GM21528 (cell line): Measurements from ENCODE around the gene MCFD2.

Experiments
- ATAC-seq: cut with Tn5 transposase; IDR thresholded peaks from one replicate; pipeline ENCODE4 v1.9.1; 2021; ENCODE audit warnings: mild to moderate bottlenecking, moderate library complexity; ENCODE audit not compliant: unreplicated experiment, low FRiP score

Gene MCFD2

DNA sequence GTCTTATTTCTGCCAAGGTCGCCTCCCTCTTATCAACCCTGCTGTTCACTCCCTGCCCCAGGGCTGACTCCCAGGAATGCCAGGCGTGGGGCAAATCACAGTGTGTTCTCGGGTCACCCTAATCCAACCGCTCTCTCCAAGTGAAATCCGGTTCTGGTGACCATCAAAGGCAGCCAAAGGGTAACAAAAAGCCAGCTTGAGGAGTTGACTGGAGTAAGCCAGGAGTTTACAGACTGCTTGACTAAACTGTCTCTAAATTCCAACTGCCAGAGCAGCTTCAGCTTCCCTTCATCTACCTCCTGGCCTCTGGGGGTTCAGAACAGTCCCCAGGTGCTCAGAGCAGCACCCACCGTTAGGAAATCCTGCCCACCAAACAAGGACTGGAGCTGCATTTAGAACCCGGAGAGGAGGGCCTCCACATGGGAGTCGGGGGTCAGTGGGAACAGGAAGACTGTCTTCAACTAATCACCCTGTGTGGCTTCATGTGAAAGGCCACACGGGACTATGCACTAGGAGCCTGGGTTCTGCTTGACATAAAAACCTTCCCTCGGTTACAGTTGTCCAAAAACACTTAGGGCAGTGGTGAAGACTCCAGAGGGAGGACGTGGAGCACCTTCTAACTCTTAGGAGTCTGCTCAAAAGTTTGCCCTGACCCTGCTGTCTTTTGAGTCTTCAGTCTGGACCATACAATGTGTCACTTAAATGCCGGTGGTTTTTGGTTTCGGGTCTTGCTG lies 24.2 kb upstream of the MCFD2 start:
- ATAC-seq = no peak

DNA sequence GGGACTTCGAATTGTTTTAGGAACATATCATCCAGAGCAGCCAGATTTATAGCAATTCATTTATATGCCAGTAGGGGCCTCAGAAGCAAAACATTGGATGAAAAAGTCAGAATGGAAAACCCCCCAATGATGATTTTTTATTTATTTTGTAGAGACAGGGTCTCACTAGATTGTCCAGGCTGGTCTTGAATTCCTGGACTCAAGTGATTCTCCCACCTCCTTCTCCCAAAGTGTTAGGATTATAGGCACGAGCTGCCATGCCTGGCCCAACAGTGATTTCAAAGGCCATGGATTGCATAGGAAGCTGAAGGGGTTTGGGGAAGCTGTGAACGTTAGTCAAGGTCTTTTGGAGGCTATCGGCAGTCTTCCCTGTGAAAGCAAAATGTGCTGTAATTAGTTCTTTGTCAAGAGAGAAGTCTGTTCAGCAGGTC lies 21.9 kb upstream of the MCFD2 start:
- ATAC-seq = no peak

DNA sequence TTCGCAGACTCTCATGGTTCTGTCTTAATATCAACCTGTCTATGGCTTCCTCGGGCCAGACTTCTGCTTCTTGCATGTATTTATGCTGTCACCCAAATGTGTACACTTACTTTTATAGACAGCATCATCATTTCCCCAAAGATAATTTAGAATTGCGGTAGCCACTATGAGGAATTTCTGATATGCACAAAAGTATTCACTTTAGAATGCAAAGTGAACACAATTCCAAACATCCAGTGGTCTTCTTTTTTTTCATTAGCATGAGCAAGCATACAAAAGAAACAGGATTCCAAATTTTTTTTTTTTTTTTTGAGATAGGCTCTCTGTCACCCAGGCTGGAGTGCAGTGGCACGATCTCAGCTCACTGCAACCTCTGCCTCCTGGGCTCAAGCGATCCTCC lies 21.0 kb upstream of the MCFD2 start:
- no peak for ATAC-seq

DNA sequence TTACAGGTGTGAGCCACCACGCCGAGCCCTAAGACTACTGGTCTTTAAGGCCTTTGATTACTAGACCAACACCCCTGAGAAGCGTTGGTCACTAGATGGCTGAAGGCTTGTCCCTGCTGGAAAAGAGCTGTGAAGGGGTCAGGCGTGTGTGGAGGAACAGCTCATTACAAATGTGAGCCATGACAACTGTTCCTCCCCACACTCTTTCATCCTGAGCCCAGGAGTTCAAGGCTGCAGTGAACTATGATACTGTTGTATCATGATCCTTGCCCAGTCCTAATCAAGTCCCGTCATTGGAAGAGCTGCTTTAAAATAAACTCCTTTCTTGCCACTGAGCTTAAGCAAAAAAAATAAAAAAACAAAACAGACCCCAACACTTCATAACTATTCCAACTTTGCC lies 19.5 kb upstream of the MCFD2 start:
- no peak for ATAC-seq

DNA sequence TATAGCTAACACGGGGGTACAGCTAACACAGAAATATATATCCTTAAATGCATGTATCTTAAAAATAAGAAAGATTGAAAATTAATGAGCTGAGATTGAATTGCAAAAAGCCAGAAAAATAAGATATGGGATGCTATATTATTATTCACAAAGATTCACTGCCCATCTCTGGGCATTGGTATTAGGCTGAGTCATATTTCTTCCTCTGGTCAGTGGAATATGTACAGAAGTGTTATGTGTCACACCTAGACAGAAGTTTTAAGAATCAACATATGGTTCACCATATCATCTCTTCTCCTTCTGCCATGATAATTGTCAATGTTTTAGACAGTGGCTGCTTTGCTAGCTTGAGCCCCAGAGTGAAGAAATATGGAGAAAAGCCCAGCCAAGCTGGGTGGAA lies 14.0 kb upstream of the MCFD2 start:
- ATAC-seq = no peak

DNA sequence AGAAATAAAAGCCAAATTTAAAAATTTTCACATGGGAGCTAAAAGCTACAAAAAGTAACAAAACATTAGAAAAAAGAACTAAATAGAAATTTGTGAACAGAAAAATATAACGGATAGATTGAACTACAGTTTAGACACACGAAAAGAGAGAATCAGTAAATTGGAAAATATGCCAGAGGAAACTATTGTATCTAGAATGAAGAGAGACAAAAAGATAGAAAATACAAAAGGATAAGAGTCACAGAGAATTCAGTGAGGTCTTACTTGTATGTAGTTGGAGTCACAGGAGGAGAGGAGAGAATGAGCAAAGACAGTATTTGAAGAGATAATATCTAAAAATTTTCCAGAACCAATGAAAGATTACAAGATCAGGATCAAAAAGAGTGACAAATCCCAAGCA lies 11.3 kb upstream of the MCFD2 start:
- no peak for ATAC-seq

DNA sequence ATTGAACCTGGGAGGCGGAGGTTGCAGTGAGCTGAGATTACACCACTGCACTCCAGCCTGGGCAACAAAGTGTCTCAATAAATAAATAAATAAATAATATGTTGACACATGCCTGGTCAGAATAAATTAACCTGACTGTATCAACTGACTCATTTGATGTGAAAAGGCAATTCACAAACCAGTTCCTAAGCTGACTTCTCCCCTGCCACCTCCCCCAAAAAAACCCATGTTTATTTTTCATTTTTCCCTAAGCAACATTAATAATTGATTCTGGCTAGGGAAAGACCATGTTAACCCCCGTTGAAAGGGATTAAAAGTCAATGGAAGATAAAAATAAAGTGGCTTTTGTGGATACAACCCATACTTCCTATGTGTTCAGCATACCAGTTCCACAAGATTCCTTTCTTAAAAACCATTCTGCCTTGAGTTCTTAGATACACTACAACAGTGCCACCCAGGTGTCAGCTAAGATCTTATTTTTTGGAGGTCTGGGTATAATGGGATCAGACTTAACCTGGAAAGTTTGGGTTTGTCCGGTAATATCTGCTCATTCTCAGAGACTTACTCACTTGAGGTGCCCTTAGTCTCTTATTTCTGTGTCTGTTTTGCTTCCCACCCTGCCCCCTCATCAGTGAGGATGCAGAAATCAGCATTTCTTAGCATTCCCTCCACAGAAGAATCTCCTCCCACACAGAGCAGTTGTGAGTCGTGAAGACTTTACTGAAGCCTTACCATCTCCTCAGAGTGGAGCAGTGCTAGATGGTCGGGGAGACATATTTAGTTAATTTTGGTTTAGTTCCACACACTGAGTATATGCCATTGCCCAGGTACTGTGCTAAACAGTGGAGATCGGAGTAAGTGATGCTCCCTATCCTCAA lies 10.1 kb upstream of the MCFD2 start:
- ATAC-seq = no peak

DNA sequence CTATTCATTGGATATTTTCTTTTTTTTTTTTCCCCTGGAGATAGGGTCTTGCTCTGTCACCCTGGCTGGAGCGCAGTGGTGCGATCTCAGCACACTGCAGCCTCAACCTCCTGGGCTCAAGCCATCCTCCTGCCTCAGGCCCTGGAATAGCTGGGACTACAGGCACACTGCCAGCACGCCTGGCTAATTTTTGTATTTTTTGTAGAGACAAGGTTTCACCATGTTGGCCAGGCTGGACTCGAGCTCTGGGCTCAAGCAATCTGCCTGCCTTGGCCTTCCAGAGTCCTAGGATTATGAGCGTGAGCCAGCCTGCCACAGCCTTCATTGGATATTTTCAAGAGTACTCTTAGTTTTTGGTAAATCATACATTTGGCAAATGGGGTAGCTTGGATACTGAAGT lies 9.0 kb upstream of the MCFD2 start:
- no peak for ATAC-seq

DNA sequence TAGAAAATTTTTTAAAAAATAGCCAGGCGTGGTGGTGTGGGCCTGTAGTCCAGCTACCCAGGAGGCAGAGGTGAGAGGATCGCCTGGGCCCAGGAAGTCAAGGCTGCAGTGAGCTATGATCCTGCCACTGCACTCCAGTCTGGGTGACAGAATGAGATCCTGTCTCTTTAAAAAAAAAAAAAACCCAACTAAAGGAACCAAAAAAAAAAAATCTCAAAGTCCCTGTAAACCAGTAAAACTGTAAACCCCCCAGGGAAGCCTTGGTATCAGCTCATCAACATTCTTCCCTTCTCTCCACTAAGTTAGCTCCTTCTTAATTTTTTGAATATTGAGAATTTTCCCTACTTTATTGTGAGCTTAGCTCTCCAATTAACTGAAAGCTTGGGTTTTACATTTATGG lies 8.4 kb upstream of the MCFD2 start:
- ATAC-seq = no peak

DNA sequence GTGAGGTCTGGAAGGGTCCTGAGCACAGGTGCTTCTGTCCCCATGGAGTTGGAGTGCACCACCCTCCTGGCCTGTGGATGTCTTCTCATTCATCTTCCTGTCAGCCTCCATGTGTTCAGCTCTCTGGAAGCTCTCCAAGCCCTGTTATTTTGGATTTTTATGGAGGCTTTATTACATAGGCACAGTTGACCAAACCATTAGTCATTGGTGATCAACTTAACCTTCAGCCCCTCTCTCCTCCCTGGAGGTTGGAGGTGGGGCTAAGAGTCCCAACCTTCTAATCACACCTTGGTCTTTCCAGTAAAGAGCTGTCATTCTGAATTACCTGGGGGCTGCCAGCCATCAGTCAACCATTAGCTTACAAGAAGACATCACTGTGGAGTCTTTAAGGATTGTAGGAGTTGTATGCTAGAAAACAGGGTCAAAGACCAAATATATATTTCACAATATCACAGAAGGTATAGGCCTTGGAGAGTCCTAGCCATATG lies 7.5 kb upstream of the MCFD2 start:
- no peak for ATAC-seq

DNA sequence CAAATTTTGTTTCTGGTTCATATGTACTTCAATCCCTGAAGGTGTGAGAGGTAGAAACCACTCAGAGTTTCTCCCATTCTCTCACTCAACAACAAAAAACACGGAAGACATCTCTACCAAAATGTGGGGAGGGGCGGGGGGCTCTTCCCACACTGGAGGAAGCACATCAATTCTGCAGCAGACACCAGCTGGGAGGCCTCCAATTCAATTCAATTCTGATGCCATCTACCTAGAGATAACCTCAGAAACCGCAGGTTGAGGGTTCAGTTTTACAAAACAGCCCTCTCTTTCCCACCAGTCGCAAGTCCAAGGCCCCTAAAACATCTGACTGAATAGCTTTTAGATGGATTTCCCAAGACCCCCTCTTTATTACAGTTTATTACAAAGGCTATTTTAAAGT lies 7.0 kb upstream of the MCFD2 start:
- ATAC-seq = no peak

DNA sequence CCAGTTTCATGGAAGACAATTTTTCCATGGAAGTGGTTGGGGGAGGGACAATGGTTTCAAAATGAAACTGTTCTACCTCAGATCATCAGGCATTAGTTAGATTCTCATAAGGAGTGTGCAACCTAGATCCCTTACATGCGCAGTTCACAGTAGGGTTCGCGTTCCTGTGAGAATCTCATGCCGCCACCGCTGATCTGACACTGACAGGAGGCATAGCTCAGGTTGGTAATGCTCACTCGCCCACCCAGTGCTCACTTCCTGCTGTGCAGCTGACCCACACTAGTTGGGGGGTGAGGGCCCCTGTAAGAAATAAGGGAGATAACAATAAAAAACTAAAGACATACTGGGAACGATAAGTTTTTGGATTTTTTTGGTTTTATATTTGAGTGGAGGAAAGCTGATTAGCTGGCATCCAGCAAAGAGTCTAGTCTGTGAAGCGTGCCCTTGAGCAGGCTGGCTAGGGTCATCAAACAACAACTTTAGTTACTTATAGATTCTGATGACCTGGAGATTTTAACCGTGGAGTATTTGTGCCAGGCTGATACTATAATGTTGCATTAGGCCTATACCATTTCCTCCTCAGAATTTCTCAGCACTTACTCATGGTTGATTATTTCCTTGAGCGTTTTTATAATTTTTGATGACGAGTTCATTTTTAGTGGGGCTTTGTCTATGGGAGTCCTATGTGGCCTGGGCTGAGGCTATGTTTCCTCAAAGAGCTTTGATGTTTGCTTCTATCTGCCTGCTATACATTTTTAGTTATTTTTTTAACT lies 6.3 kb upstream of the MCFD2 start:
- ATAC-seq = no peak

DNA sequence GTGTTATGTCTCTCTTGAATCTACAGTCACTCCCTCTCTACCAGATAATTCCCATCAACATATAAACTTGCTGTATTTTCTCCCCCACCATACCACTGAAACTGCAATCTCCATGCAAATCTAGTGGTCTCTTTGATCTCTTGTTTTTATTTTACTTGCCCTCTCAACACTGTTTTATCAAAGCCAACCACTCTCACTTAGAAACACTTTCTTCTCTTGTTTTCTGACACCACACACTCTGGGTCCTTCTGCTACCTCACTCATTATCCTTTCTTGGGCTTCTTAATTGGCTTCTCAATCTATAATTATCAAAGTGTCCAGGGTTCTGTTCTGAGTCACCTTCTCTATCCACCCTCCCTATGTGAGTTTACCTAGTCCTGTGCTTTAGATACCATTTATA lies 2.0 kb upstream of the MCFD2 start:
- no peak for ATAC-seq

DNA sequence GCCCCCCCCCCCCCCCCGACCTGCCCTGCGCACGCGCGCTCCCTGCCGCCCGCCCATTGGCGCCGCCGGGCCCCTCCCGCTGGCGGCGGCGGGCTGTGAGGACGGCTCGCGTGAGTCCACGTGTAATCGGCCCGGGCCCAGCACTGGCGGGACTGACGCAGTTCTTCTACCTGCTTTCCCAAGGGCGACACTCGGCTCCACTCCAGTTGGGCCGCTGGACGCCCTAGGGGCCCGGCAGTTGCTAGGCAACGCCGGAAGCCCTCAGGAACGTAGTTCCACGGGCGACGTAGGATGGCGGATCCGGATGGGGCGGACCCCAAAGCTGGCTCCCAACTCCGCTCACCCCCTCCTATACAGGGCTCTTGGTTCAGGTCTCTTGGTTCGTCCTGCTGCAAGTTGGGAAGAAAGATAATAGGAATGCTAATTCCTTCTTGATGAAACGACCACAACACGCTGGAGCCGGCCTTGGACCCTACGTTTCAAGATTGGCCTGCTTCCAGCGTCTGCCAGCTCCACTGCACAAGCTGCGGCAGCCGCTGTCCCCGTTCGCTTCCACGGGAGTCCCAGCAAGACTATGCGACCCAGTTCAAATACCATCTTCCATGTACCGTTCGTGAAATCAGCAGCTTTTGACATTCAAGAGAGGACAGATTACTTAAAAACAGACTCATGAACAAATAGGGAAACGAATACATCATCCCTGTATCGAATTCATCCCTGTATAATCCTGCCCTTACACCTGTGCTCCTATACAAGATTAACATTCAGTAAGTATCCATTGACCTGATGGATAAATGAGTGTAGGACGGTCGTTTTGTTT lies 415 bp upstream of the MCFD2 start:
- ATAC-seq = peak; percentile 90

DNA sequence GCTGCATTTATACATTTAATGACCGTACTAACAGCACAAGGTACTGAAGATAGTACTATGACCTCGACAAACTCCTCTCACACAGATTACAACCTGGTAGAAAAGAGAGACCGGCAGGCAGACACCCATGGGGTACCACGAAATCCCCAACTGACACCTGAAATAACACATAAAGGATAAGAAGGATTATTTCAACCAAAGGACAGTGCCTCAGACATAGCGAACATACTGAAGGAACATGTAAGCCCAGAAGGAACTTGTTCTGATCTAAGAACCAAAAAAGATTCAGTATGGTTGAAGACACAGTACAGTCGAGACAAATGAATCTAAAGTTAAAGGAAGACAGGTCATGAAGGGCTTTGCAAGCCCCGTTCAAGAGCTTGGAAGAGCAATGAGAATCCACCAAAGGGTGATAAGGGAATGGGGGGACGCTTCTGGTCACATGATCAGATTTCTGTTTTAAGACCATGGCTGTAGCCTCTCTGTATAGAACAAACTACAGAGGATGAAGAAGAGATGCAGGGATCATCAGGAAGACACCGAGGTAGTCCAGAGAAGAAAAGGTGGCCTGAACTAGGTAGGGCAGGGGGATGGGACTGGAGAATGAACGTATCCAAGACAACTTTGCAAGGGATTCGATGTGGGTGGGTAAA lies 902 bp downstream of the MCFD2 start:
- ATAC-seq = no peak

DNA sequence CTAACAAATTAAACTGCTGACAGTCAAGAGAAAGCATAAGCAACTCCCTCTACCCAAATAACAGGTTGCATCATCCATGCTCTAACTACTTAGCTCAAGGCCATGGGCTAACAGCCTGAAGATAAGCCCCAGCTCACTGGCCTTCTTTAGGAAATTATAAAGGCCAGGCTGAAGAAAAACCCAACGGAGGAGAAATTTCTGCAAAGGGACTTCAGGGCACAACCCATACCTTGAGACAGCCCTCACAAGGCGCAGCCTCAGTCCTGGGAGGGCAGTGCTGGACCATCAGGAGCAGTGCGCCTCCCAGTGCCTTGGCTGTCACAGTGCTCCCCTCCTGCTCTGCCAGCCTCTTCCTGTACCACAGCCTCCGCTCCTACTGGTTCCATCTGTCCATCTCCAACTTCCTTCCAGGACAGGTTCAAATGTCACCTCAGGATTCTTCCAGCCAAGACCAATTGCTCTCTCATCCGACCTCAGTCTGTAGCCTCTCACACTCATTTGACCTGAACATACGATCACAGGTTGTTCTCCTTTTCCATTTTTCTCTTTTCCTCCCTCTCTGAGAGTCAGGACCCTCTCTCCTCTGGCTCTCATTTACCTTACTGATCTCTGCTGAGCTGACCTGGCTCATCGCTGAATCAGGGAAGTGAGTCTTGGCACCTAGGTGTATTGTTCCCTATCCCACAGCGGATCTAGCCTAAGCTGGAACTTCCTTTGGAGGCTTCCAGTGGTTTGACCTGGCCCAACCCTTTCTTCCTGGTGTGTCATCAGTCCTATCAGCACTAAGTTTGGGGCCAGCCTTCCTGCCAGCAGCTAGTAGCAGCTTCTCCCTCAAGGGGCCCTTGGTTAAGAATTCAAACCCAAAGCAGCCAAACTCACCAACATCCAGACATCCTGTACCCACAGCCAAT lies 1.9 kb downstream of the MCFD2 start:
- no peak for ATAC-seq

DNA sequence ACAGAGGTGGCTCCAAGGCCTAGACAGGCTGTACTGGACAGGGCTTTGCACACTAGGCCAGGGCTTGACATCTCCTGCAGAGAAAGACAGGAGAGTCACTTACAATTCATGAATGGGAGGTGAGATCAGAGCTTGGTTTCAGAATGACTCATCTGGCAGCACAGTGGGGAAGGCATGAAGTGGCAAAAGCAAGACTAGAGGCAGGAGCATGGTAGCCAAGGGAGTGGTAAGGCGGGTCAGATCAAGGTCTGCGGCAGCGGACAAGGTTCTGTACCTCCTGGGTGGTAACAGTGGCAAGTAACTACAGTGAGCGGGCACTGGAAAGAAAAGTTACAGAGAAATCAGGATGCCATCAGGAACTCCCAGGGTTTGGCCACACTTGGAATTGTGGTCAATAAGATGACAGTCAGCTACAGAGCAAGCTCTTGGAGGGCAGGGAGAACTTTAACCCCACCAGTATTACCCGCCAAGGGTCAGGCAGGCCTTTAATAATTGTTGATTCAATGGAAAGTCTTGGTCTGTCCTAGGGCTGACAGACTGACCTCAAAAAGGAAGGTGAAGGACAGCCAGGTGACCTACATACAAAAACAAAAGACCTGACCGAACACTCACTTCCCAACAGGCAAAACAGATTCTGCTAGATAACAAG lies 5.7 kb downstream of the MCFD2 start:
- ATAC-seq = peak; percentile 77

DNA sequence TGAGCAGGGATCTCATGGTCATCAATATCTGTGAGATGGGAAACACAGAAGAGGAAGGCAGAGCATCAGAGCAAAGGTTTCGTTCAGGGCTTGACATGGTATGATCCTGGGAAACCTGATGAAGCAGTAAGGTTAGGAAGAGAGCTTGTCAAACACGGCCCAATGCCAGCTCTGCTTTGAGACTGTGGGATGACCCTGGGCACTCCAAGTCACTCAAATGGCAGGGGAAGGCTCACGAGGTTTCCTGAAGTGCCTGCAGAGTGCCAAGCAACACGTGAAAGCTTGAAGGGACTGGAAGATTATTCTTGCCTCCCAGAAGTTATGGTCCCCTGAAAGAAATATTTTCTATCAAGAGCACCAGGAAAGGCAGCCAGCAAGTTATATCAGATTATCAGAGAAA lies 6.5 kb downstream of the MCFD2 start:
- ATAC-seq = no peak
